Mesodermal cell (in vitro differentiated cells): ENCODE measurements around the gene EFNA4.

Experiments used
- H3K27ac ChIP-seq: 2 replicates; pipeline ENCODE4 v1.7.0; 2013; ENCODE audit warnings: mild to moderate bottlenecking, low read depth, low read length, moderate library complexity; ENCODE audit not compliant: severe bottlenecking
- H3K36me3 ChIP-seq: 2 replicates; pipeline ENCODE4 v1.7.1; 2013; ENCODE audit warnings: mild to moderate bottlenecking, low read length, moderate library complexity; ENCODE audit not compliant: control insufficient read depth, insufficient read depth
- H3K4me1 ChIP-seq: one replicate; pipeline ENCODE4 v1.7.1; 2013; ENCODE audit warnings: mild to moderate bottlenecking, low read length; ENCODE audit not compliant: insufficient read depth, control insufficient read depth, poor library complexity, severe bottlenecking
- H3K4me3 ChIP-seq: 2 replicates; pipeline ENCODE4 v1.7.0; 2013; ENCODE audit warnings: low read length, control low read depth, mild to moderate bottlenecking; ENCODE audit not compliant: insufficient read depth, poor library complexity, severe bottlenecking; ENCODE audit errors: extremely low read depth
- H3K9me3 ChIP-seq: 2 replicates; pipeline ENCODE4 v1.7.1; 2013; ENCODE audit warnings: mild to moderate bottlenecking, low read length, moderate library complexity; ENCODE audit not compliant: control insufficient read depth
- WGBS, 2 experiments: methylation state at CpG; one replicate each; pipeline ENCODE4 v1.1.5; 2013; ENCODE audit warnings: missing lambda C conversion rate in 2 of 2; ENCODE audit not compliant: insufficient coverage in 2 of 2; 5-methylcytosine and 5-hydroxymethylcytosine counted together

Gene EFNA4

DNA sequence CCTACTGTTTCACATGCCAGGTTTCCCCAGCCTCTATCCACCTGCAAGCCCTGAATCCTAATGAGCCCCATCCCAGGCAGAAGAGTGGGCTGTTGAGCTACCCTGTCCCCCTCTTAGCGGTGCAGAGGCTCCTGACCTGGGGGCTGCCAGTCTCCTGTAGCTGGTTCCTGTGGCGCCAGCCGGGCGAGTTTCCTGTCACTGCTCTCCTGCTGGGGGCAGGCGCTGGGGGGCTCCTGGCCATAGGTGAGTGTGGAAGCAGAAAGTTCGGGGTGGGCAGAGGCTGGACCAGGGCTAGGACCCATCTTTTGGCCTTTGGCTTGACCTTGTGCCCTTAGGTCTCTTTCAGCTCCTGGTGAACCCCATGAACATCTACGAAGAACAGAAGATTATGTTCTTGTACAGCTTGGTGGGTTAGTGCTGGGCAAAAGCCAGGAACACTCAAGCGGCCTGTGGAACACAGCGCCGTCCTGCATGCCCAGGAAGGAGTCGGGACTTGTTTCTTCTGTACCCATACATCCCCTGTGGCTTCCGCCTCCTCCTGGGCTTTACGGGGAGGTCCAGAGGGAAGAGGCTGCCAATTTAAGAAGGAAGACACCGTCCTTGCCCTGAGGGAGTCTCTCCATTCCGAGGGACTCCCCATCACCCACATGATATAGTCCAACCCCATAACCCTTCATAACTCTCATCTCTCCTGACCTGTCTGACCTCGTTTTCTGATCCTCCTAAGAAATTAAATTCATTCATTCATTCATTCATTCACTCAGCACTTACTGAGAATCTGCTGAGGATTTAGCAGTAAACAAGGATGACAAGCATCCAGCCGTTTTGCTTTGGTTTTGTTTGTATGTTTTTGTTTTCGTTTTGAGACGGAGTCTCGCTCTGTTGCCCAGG is 29.0 kb upstream of the EFNA4 start:
- no peak overlapping the region for H3K4me3 ChIP-seq
- WGBS, 2 experiments: 89 to 91% methylated on average over 13 to 17 of the region's 20 CpGs
- H3K4me1 ChIP-seq: peaks cover 11% of the 10 kb centered on the region
- no peaks in the 10 kb centered on the region for H3K36me3 ChIP-seq
- H3K27ac ChIP-seq: no peak overlapping the region
- H3K9me3 ChIP-seq: no peaks in the 10 kb centered on the region

DNA sequence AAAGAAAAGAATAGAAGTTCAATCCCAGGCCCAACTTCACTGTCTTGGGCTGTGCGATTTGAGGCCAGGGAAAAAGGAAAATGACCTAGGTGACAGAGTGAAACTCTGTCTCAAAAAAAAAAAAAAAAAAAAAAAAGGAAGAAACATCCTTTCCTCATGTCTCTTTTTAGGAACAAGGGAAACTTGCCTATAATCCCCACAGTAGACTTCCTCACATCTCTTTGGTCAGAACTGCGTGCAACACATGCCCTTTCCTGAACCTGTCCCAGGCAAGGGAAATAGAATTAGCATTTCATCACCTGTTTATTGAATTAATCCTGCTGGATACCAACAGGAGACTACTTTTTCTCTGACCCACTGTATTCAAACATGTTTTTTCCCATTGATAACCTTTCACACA is 27.6 kb upstream of the EFNA4 start:
- H3K4me1 ChIP-seq: peaks cover 11% of the 10 kb centered on the region
- 100% methylated on average over 1 of the region's 2 CpGs for WGBS, 2 experiments
- H3K36me3 ChIP-seq: no peaks in the 10 kb centered on the region

DNA sequence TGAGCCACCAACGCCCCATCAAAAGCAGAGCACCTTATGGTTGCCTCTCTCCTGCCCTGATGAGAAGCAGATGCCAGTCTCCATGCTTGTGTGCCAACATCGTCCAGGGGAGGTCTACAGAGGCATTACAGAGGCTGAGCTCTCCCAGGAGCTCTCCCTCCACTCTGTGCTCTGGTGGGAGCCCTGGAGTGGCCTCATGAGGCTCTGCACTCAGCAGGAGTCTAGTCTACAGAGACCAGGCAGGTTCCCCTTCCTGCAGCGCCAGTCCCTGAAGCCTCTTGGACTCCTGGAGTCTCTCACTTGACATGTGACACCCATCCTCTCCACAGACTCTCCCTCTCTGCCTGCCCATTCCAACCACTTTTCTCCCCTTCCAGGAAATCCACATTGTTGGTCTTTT is 26.5 kb upstream of the EFNA4 start:
- H3K27ac ChIP-seq: no peak overlapping the region

More for the DNA sequence above, 27.6 kb upstream of the EFNA4 start:
- Histone ChIP-seq H3K9me3 (no peaks in the 10 kb centered on the region), H3K27ac (no peak overlapping the region), H3K4me3 (no peak overlapping the region)

DNA sequence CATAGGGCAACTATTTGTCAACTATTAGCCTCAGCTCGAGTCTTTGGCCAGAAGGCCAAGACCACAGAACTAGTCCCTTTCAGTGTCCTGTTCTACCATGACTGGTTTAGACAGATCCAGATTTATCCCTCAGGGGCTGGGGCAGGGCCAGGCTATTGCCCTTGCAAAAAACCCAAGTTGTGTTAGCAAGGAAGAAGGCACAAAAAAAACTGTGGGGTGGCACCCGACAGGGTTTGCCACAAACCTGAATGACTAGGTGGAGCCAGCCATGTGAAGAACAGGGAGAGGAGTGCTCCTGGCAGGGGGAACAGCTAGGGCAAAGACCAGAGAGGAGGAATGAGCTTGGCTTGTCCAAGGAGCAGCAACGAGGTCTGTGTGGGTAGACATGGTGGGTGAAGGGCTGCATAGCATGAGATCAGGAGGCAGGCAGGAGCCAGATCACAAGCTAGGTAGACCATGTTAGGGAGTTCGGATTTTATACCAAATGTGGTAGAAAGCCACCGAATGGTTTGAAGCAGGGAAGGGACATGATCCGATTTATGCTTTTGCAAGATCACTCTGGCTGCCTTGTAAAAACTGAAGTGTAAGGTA is 25.6 kb upstream of the EFNA4 start:
- Histone ChIP-seq H3K27ac (no peak overlapping the region), H3K9me3 (no peaks in the 10 kb centered on the region)
- 93 to 100% methylated on average over 6 of the region's 6 CpGs for WGBS, 2 experiments

More for the DNA sequence above, 26.5 kb upstream of the EFNA4 start:
- H3K4me1 ChIP-seq: peaks cover 11% of the 10 kb centered on the region
- WGBS, 2 experiments: 94 to 97% methylated on average over 3 of the region's 3 CpGs
- H3K4me3 ChIP-seq: no peak overlapping the region
- H3K9me3 ChIP-seq: no peaks in the 10 kb centered on the region
- no peaks in the 10 kb centered on the region for H3K36me3 ChIP-seq

DNA sequence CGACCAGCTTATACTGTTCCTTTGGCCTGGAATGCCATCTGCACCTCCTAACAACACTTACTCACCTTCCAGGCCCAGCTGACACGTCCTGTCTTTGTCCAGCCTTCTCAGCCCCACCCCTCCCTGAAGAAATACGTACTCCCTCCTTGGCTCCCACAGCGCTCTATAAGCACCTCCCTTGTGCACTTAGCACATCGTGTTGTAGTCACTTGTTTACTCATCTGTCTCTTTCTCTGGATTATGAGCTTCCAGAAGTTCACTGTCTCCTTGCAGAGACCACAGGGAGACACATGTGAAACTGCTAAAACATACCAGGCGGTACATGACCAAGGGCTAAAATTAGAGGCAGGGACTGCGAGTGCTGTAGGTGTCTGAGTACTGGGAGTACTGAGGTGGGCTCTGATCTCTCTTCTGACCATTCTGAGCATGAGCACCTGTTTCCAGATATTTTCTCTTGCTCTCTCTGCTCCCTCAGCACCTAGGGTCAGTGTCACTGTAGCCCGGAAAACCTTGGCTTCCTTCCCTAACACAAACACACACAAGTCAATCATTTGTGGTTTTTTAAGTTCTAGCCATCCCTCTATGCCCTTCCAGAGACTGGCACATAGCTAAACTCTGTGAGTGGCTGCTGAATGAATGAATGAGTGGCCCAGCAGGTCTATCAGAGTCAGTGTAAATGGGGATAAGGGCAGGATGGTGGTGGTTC is 24.8 kb upstream of the EFNA4 start:
- no peaks in the 10 kb centered on the region for H3K9me3 ChIP-seq
- H3K4me3 ChIP-seq: no peak overlapping the region
- no peaks in the 10 kb centered on the region for H3K36me3 ChIP-seq
- peaks cover 11% of the 10 kb centered on the region for H3K4me1 ChIP-seq
- WGBS, 2 experiments: 80 to 85% methylated on average over 5 to 8 of the region's 8 CpGs
- H3K27ac ChIP-seq: no peak overlapping the region

More for the DNA sequence above, 25.6 kb upstream of the EFNA4 start:
- no peak overlapping the region for H3K4me3 ChIP-seq
- no peaks in the 10 kb centered on the region for H3K36me3 ChIP-seq
- peaks cover 11% of the 10 kb centered on the region for H3K4me1 ChIP-seq

DNA sequence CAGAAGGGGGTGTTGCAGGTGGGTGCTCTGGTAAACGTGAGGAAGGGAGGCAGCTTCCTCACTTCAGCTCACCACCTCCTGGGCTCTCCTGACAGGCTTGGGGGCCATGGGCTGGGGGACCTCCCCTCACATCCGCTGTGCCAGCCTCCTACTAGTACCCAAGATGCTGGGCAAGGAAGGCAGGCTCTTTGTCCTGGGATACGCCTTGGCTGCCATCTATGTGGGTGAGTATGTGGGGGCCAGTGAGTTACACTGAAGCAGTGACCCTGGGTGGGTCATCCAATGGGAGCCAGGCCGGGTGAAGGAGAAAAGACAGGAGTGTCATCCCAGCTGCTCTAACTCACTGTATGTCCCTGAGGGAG is 24.3 kb upstream of the EFNA4 start:
- Histone ChIP-seq H3K9me3 (no peaks in the 10 kb centered on the region), H3K27ac (no peak overlapping the region), H3K4me1 (peaks cover 11% of the 10 kb centered on the region), H3K36me3 (no peaks in the 10 kb centered on the region), H3K4me3 (no peak overlapping the region)
- WGBS, 2 experiments: 80 to 90% methylated on average over 2 of the region's 4 CpGs

DNA sequence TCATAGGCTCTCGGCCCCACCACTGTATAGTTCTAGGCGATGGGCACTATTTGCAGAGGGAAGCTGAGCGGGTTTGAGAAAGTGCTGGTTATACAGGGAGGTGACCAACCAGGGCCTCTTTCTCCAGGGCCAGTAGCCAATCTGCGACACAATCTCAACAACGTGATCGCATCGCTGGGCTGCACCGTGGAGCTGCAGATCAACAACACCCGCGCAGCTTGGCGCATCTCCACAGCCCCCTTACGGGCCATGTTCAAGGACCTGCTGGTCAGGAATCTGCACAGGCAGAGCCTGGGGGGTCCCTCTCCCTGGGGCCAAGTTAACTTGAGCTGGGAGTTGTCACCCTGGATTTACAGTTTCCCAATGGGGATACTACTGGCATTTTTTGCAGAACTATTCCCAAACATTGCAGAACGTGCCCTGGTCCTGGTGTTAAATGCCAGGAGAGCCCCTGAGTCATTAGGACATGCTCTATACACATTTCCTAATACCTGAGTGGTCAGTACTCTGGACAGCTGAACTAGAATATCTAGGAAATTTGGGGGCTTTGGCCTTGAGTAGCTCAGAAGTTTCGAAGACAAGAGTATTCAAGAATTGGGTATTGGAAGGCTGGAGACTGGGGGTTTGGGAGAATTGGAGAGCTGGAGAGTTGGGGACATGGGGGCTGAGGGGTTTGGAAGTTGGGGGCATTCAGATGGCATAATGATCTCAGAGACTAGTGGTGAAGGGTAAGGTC is 23.0 kb upstream of the EFNA4 start:
- peaks cover 20% of the 10 kb centered on the region for H3K4me1 ChIP-seq
- H3K36me3 ChIP-seq: no peaks in the 10 kb centered on the region
- no peak overlapping the region for H3K27ac ChIP-seq
- WGBS, 2 experiments: 95 to 96% methylated on average over 13 to 14 of the region's 14 CpGs
- H3K4me3 ChIP-seq: no peak overlapping the region
- no peaks in the 10 kb centered on the region for H3K9me3 ChIP-seq

DNA sequence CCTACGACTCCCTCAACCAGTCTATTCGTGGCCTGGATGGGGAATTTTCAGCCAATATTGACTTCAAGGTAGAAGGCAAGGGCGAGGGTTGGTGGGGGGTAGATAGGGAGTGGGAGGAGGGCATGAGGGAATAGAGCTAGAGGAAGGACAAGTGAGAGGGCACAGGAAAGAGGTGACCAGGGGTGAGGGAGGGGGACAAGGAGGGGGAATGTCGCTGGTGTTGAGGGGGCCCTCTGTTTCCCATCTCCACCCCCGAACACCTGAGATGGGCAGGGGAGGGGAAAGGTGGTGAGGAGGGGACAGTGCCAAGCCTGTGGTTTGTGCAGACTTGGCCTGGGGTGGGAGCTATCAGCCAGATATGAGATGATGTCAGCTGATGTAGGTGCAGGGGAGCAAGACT is 20.8 kb upstream of the EFNA4 start:
- peaks cover 31% of the 10 kb centered on the region for H3K4me1 ChIP-seq
- no peak overlapping the region for H3K4me3 ChIP-seq
- 79 to 91% methylated on average over 4 of the region's 5 CpGs for WGBS, 2 experiments

DNA sequence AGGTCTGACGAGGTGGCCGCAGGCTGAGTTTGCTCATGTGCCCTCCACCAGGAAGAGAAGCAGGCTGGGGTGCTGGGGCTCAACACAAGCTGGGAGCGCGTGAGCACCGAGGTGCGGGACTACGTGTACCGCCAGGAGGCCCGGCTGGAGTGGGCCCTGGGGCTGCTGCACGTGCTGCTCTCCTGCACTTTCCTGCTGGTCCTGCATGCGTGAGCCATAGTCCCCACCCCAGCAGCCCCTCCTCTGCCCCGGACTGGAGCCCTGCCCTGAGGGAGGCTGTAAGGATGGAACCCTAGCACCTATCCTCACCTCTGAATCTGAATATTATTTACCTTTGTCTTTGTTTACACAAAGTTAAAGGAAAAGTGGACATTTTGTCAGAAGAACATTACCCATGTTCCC is 20.2 kb upstream of the EFNA4 start:
- H3K4me1 ChIP-seq: peaks cover 30% of the 10 kb centered on the region
- H3K9me3 ChIP-seq: no peaks in the 10 kb centered on the region
- no peak overlapping the region for H3K4me3 ChIP-seq
- 86 to 91% methylated on average over 7 to 10 of the region's 12 CpGs for WGBS, 2 experiments
- H3K36me3 ChIP-seq: no peaks in the 10 kb centered on the region
- H3K27ac ChIP-seq: no peak overlapping the region

More for the DNA sequence above, 20.8 kb upstream of the EFNA4 start:
- Histone ChIP-seq H3K9me3 (no peaks in the 10 kb centered on the region), H3K27ac (no peak overlapping the region), H3K36me3 (no peaks in the 10 kb centered on the region)

DNA sequence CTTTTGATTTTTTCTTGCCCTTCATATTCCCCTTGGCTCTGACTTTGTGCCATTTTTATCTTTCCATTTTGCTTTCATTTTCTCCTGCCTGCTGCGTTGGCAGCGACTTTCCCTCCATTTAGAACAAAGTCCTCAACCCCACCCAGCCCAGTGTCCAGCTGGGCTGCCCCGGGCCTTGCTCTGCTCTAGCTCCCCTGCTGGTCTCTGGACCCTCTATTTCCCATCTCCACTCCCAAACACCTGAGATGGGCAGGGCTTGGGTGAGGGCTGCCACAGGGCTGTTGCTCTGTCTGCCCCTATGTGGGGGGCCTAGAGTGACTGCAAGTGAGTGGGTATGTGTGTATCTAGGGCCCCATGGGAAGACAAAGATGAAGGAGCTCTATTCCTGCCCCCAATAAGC is 19.7 kb upstream of the EFNA4 start:
- Histone ChIP-seq H3K36me3 (no peaks in the 10 kb centered on the region), H3K4me3 (no peak overlapping the region), H3K4me1 (peaks cover 26% of the 10 kb centered on the region), H3K9me3 (no peaks in the 10 kb centered on the region), H3K27ac (no peak overlapping the region)
- 83 to 100% methylated on average over 2 to 3 of the region's 3 CpGs for WGBS, 2 experiments
